ENCODE results near the gene ITPR1.

- TF ChIP-seq EZH2phosphoT487 (IDR thresholded peaks at IDR 0.05; ENCODE audit: insufficient read depth, low read depth) (no peak), EZH2 (IDR thresholded peaks at IDR 0.05; ENCODE audit: insufficient read depth, poor library complexity, severe bottlenecking) (no peak)
Measured at GRCh38 chr3:4756855-4757574, 263.9 kb downstream of the ITPR1 start.
